GM12878 (cell line): Measurements from ENCODE around the gene SNX3. TPM values are rescaled to one million over a fixed set of nuclear protein-coding genes. Genes with fewer than 3 reads are reported as not detected.

Experiments used
- ATAC-seq: fragments of 200-7000 bp; cut with Tn5 transposase; 3 replicates; pipeline ENCODE4 v1.9.1; 2020; ENCODE audit warnings: mild to moderate bottlenecking, moderate library complexity
- BruUV-seq: library from RNA; stranded (reverse); fragments of 400-500 nt; replicated peaks from 2 replicates; lab custom pipeline; 2021; lab: Mats Ljungman, UMichigan
- CTCF ChIA-PET: fragments of 300-600 bp; sonication (Branson Sonifier 250); formaldehyde crosslinking; extraction: SDS; loops from one replicate; lab custom pipeline; 2021; ENCODE audit warnings: inconsistent platforms; lab: Yijun Ruan, JAX
- POLR2A ChIA-PET: fragments of 350-600 bp; formaldehyde crosslinking; extraction: SDS; loops from one replicate; lab custom pipeline; 2021; ENCODE audit warnings: inconsistent platforms; lab: Charles Lee
- RAD21 ChIA-PET: fragments of 300-600 bp; sonication (Branson Sonifier 250); formaldehyde crosslinking; loops from one replicate; lab custom pipeline; 2023; ENCODE audit warnings: antibody characterized with exemption; ENCODE audit not compliant: unreplicated experiment; lab: Charles Lee
- SMC1A ChIA-PET: fragments of 300-600 bp; sonication (Branson Sonifier 250); formaldehyde crosslinking; loops from one replicate; lab custom pipeline; 2023; ENCODE audit not compliant: unreplicated experiment, uncharacterized antibody; lab: Charles Lee
- DNase-seq: peaks from one replicate; pipeline ENCODE4 v3.0.0-alpha.2; 2011; ENCODE audit warnings: low read depth, low spot score
- FAIRE-seq: peaks from 3 replicates; lab custom pipeline; 2011; peaks lifted over from hg19 to GRCh38; lab: Jason Lieb, UNC
- H2AFZ ChIP-seq: 2 replicates; pipeline ENCODE4 v1.6.0; 2011; ENCODE audit warnings: low read depth, low read length, control low read depth; ENCODE audit not compliant: control insufficient read depth
- H3K27ac ChIP-seq: 2 replicates; pipeline ENCODE4 v1.5.1; 2011; ENCODE audit warnings: control low read depth; ENCODE audit not compliant: control insufficient read depth, insufficient read depth
- H3K27me3 ChIP-seq, 2 experiments: replicated peaks in 1 of 2; 2 replicates each; pipeline versions ENCODE4 v1.6.0 to v1.6.1; 2011; ENCODE audit warnings: low read length in 1 of 2; ENCODE audit not compliant: control insufficient read depth in 2 of 2, insufficient read depth in 2 of 2
- H3K36me3 ChIP-seq, 2 experiments: 2 replicates each; pipeline ENCODE4 v1.5.1; 2011; ENCODE audit warnings: low read length in 1 of 2; ENCODE audit not compliant: control insufficient read depth in 2 of 2, insufficient read depth in 2 of 2
- H3K4me1 ChIP-seq: 2 replicates; pipeline ENCODE4 v1.6.1; 2011; ENCODE audit warnings: mild to moderate bottlenecking, low read length, moderate library complexity, mixed read lengths; ENCODE audit not compliant: control insufficient read depth, insufficient read depth
- H3K4me2 ChIP-seq: 2 replicates; pipeline ENCODE4 v1.6.0; 2011; ENCODE audit warnings: control low read depth; ENCODE audit not compliant: control insufficient read depth, insufficient read depth
- H3K4me3 ChIP-seq: fragments of 200-600 bp; sonication (generic); 2 replicates; pipeline ENCODE4 v1.5.1; 2016
- H3K79me2 ChIP-seq: 2 replicates; pipeline ENCODE4 v1.6.0; 2011; ENCODE audit warnings: low read length; ENCODE audit not compliant: control insufficient read depth, insufficient read depth
- H3K9ac ChIP-seq: 2 replicates; pipeline ENCODE4 v1.8.0; 2011; ENCODE audit warnings: low read length, control low read depth, mixed read lengths; ENCODE audit not compliant: control insufficient read depth, insufficient read depth
- H3K9me3 ChIP-seq: replicated peaks from 3 replicates; pipeline ENCODE4 v1.5.1; 2011; ENCODE audit warnings: mild to moderate bottlenecking, low read length; ENCODE audit not compliant: control insufficient read depth, insufficient read depth
- H4K20me1 ChIP-seq: 2 replicates; pipeline ENCODE4 v1.6.0; 2011; ENCODE audit not compliant: control insufficient read depth, insufficient read depth
- HDGF ChIP-seq: fragments of 450-650 bp; IDR thresholded peaks from 2 replicates; pipeline ENCODE4 v1.6.1; 2016; ENCODE audit warnings: antibody characterized with exemption
- PRDM15 ChIP-seq: fragments of 450-650 bp; formaldehyde crosslinking; IDR thresholded peaks from 2 replicates; pipeline ENCODE4 v1.4.0; 2020; ENCODE audit warnings: mild to moderate bottlenecking, moderate library complexity
- WRNIP1 ChIP-seq: IDR thresholded peaks from 2 replicates; pipeline ENCODE4 v1.6.1; 2011; ENCODE audit warnings: low read depth, low read length, improper control_type of control experiment, borderline replicate concordance
- ZZZ3 ChIP-seq: IDR thresholded peaks from 2 replicates; pipeline ENCODE4 v1.6.1; 2011; ENCODE audit warnings: low read depth; ENCODE audit not compliant: control insufficient read depth, insufficient read length
- WGBS: methylation state at CpG from one replicate; pipeline ENCODE4 v1.1.6; 2016; ENCODE audit warnings: low lambda C conversion rate; ENCODE audit not compliant: insufficient replicate concordance, insufficient coverage; ENCODE audit errors: missing lambda C conversion rate; 5-methylcytosine and 5-hydroxymethylcytosine counted together
- in situ Hi-C: fragments of 300-500 bp; cut with MboI; formaldehyde crosslinking; loops from 9 replicates; pipeline ENCODE4 v1.14.3; 2018; ENCODE audit warnings: mixed read lengths
- intact Hi-C: fragments of 100-400 bp; cut with micrococcal nuclease; formaldehyde crosslinking; loops from one replicate; pipeline ENCODE4 v1.14.2; 2022; ENCODE audit not compliant: unreplicated experiment
- polyA plus RNA-seq, 11 experiments: library from polyadenylated mRNA; depleted of rRNA in 4 of 11; unstranded in 6 of 11; stranded (reverse) in 5 of 11; fragments of >200 nt; fragmentation: Nextera tagmentation in 4 of 11; fragmentation: Illumina TruSeq in 1 of 11; extraction: Ambion mirVana in 4 of 11; extraction: Trizol in 1 of 11; gene quantifications; 1 replicate in 1 of 11; 2 replicates in 10 of 11; pipeline versions ENCODE4 v1.2.1 to v1.2.3, GENCODE V29; 2011 to 2016; ENCODE audit warnings: inconsistent platforms in 2 of 11, missing spikeins in 2 of 11, low read depth in 1 of 11
- total RNA-seq, 4 experiments: library from RNA; depleted of rRNA in 3 of 4; stranded (reverse); fragments of >200 nt in 3 of 4; fragmentation: Illumina TruSeq in 1 of 4; extraction: Trizol in 1 of 4; gene quantifications; 2 replicates each; pipeline versions ENCODE4 v1.2.1 to v1.2.3, GENCODE V29; 2013 to 2021
- TF ChIP-seq, protein P1 (sequence below): fragments of 450-650 bp; IDR thresholded peaks from 2 replicates; pipeline ENCODE4 v1.6.1; 2017; ENCODE audit warnings: low read depth, mild to moderate bottlenecking, moderate library complexity

Gene SNX3
- total and polyA plus RNA-seq, 10 of the 15 experiments (the other 5 are each of a cell fraction or from before 2014, with no cell fraction given), result 43.7 to 297 (median 95.6) TPM

DNA sequence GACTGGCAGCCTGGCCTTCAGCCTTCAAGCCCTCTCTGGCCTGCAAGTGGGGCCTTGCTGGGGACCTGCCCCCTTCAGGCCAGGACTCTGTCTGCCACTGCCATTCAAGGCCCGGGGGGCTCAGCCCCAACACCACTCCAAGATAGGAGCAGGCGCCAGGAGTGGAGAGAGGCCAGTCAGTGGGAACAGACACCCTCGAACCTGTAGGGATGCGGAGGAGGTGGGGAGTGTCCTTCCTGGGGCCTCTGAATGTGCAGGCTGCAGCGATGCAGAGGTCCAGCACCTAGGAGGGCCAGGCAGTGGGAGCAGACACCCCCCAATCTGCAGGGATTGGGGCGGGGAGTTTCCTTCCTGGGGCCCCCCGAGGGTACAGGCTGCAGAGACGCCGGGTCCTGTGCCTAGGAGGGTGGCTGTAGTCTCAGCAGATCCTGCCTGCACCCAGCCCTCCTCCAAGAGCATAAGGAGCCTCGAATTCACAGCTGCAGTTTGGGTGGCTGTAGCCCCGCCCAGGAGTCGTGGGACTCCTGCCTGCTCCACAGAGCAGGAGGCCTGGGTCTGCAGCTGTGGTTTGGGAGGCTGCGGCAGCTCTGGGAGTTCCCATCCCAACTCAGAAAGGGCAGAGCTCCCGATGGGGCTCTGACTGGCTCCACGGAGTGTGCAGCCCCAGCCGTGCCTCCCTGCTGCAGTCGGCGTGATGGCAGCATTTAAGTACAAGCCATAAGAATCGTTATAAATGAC lies 61.9 kb downstream of the SNX3 start:
- H3K27me3 ChIP-seq, result no peaks in the 10 kb centered on the region
- H2AFZ ChIP-seq, result no peak overlapping the region
- BruUV-seq, result no TSS peak
- H3K4me3 ChIP-seq, result no peak overlapping the region
- TF ChIP-seq ZZZ3 (no peak), WRNIP1 (no peak), HDGF (no peak)
- no peaks in the 10 kb centered on the region for H4K20me1 ChIP-seq
- no peaks in the 10 kb centered on the region for H3K36me3 ChIP-seq
- no peak overlapping the region for H3K9ac ChIP-seq
- SMC1A ChIA-PET, result interaction anchor here (1.1 to 2.1 kb wide), 2 partner anchors 11 to 28 kb away, joined by 3 to 5 read pairs; no protein-coding TSS in a partner anchor
- no peaks in the 10 kb centered on the region for H3K79me2 ChIP-seq
- H3K27ac ChIP-seq, result no peak overlapping the region
- CTCF ChIA-PET, result no interaction called here
- H3K4me1 ChIP-seq, result peaks cover 4% of the 10 kb centered on the region; the same call in 1 of the 2 replicates
- RAD21 ChIA-PET, result no interaction called here
- FAIRE-seq (no peak), ATAC-seq (no peak), DNase-seq (no peak)
- in situ Hi-C loops (no loop called here), intact Hi-C loops (no loop called here)
- POLR2A ChIA-PET, result no interaction called here
- H3K9me3 ChIP-seq, result no peaks in the 10 kb centered on the region
- no peak overlapping the region for H3K4me2 ChIP-seq
- 70% methylated on average over 19 of the region's 19 CpGs for WGBS

- TF ChIP-seq PRDM15, result no peak
- TF ChIP-seq, protein P1, sequence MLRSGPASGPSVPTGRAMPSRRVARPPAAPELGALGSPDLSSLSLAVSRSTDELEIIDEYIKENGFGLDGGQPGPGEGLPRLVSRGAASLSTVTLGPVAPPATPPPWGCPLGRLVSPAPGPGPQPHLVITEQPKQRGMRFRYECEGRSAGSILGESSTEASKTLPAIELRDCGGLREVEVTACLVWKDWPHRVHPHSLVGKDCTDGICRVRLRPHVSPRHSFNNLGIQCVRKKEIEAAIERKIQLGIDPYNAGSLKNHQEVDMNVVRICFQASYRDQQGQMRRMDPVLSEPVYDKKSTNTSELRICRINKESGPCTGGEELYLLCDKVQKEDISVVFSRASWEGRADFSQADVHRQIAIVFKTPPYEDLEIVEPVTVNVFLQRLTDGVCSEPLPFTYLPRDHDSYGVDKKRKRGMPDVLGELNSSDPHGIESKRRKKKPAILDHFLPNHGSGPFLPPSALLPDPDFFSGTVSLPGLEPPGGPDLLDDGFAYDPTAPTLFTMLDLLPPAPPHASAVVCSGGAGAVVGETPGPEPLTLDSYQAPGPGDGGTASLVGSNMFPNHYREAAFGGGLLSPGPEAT, result no peak
- ATAC-seq (no peak), DNase-seq (no peak), FAIRE-seq (no peak)
- intact Hi-C loops (no loop called here), in situ Hi-C loops (no loop called here)
- no peaks in the 10 kb centered on the region for H3K4me1 ChIP-seq
- H3K27me3 ChIP-seq, result no peaks in the 10 kb centered on the region
- no peaks in the 10 kb centered on the region for H3K36me3 ChIP-seq
- no peak overlapping the region for H2AFZ ChIP-seq
- WGBS, result 86% methylated on average over 3 of the region's 3 CpGs
- H3K79me2 ChIP-seq, result no peaks in the 10 kb centered on the region
- H3K4me2 ChIP-seq, result no peak overlapping the region
- no peak overlapping the region for H3K4me3 ChIP-seq
- POLR2A ChIA-PET, result no interaction called here
- no peak overlapping the region for H3K9ac ChIP-seq
- RAD21 ChIA-PET, result no interaction called here
- H4K20me1 ChIP-seq, result no peaks in the 10 kb centered on the region
- CTCF ChIA-PET, result no interaction called here
- H3K27ac ChIP-seq, result no peak overlapping the region
- no TSS peak for BruUV-seq
- SMC1A ChIA-PET, result interaction anchor here (1.1 kb wide), 1 partner anchor 53 kb away, joined by 3 read pairs; no protein-coding TSS in a partner anchor
- no peaks in the 10 kb centered on the region for H3K9me3 ChIP-seq
These were observed 65.6 kb downstream of the SNX3 start for GRCh38 chr6:108195209-108195608.
